Stimulated activated CD8-positive, alpha-beta memory T cell treated with anti-CD3 and anti-CD28 coated beads, Interleukin-7, amount 100 ng/mL, for 4 hours (primary cell): ENCODE results near the gene MXRA5.
"Not testable (repeated sequence)": the region's sequence is repeated elsewhere in the genome, so short reads cannot be mapped to it uniquely, and the experiment has no call there.

Source experiments
- DNase-seq, 2 donors: peaks; one replicate each; pipeline ENCODE4 v3.0.0-alpha.2; 2020; ENCODE audit warnings: low read depth in 2 of 2

Gene MXRA5, protein sequence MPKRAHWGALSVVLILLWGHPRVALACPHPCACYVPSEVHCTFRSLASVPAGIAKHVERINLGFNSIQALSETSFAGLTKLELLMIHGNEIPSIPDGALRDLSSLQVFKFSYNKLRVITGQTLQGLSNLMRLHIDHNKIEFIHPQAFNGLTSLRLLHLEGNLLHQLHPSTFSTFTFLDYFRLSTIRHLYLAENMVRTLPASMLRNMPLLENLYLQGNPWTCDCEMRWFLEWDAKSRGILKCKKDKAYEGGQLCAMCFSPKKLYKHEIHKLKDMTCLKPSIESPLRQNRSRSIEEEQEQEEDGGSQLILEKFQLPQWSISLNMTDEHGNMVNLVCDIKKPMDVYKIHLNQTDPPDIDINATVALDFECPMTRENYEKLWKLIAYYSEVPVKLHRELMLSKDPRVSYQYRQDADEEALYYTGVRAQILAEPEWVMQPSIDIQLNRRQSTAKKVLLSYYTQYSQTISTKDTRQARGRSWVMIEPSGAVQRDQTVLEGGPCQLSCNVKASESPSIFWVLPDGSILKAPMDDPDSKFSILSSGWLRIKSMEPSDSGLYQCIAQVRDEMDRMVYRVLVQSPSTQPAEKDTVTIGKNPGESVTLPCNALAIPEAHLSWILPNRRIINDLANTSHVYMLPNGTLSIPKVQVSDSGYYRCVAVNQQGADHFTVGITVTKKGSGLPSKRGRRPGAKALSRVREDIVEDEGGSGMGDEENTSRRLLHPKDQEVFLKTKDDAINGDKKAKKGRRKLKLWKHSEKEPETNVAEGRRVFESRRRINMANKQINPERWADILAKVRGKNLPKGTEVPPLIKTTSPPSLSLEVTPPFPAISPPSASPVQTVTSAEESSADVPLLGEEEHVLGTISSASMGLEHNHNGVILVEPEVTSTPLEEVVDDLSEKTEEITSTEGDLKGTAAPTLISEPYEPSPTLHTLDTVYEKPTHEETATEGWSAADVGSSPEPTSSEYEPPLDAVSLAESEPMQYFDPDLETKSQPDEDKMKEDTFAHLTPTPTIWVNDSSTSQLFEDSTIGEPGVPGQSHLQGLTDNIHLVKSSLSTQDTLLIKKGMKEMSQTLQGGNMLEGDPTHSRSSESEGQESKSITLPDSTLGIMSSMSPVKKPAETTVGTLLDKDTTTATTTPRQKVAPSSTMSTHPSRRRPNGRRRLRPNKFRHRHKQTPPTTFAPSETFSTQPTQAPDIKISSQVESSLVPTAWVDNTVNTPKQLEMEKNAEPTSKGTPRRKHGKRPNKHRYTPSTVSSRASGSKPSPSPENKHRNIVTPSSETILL (N-terminal part only)

DNA sequence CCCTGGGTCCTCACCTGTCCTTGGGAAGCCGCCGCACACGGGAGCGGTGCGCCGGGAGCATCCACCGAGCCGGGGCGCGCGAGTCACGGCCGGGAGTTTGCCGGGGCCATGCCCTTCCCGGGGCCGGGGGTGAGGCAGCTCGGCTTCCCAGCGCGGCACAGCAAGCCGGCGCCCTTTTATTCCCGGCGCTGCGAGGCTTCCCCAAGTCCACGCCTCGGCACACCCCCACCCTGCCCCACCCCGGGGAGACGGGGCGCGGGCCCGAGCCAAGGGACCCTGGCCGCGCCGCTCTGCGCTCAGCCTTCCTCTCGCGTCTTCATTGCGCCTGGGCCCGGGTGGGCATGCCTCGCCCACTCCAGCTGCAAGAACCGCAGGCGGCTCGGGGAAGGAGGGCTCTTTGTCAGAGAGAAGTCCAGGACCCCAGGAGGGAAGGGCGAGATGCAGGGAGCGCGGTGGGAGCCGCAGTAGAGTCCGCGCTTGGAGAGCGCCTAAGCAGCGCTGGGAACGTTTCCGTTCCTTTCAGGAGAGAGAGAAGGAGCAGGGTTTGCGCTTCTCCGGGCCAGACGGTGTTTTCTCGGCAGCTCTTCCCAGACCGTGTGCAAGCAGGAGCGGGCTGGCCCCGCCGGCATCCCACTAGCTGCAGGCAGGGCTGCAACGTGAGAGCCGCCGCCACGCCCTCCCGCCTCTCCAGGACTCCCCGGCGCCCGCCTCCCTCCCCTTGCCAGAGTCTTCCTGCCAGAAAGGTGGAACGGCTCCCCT, at the start of gene MXRA5:
Gene MXRA5, minus strand, starts transcription at position 152 of the 759 bp plus-strand sequence. CDS start 2,819 bp downstream, outside the sequence.
- DNase-seq = no peak

DNA sequence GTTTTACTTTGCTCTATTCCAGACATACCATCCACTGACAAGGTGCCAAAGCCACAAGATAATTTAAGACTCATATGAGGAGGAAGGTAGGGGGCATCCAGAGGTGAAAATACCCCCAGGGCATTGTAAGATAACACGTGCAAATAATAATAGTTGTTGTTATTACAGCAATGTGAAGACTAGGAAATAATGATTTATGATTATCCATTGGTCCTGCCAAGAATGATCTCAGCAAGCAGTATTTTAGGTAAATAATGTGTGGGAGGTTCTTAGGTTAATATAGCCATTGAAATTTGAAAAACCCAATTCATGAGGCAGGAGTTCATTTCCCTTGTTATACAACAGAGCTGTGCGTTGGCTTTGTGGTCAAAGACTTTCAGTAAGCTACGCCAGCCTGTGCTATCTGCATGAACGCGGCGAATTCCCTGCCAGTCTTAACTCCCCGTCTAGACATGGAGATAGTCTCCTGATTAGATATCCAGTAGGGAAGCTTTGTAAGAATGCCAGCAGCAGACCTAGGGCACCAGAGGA, 47.2 kb upstream of the MXRA5 start:
- DNase-seq = no peak

DNA sequence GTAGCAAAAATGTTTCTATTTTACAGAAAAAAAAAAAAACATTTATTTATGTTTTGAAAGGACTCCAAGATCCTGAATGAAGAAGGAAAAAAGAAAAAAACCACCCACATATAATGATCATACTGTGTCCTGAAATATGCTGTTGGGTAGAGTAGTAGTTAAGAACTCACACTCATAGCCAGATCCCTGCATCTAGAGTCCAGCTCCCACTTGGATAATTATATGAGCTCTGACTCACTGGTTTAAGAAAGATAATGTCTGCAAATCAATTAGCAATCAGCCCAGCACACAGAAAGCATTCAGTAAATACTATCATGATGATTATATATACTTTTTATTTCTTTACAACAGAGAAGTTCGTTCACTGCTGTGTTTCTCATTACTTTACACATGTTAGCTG, 46.7 kb upstream of the MXRA5 start:
- DNase-seq = no peak

DNA sequence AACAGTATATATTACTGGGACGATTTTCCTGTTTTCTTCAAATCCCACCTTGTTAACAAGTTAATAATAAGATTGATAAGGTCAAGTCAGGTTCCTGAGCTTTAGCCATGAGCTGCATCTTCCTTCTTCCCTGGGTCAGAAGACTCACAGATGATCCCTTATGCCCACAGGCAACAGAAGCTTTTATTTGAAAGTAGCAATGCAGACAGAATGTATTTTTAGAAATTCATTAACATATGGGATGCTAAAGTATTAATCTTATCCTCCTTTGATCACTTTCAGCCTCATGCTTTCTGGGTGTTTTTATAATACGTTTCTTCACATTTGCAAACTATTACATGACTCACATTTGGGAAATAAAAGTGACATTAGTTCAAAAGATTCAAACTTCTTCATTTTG, 42.0 kb upstream of the MXRA5 start:
- no peak for DNase-seq

DNA sequence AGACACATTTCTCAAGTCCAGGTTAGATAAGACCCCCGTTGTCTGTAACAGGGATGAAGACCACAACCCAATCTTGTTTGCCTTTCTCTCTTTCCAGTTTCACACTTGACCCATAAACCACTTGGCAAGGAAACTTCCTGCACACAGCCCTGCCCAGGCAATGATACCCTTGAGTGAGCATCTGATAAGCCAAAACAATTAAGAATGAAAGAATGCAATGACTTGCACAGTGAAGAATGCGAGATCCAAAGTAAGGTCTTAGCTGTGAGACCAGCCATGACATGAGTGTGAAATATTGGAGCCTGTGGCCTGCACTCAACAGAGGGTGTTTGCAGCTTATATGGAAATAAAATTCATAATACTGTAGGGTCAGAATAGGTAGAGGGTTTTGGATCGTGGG, 37.9 kb upstream of the MXRA5 start:
- DNase-seq = no peak

DNA sequence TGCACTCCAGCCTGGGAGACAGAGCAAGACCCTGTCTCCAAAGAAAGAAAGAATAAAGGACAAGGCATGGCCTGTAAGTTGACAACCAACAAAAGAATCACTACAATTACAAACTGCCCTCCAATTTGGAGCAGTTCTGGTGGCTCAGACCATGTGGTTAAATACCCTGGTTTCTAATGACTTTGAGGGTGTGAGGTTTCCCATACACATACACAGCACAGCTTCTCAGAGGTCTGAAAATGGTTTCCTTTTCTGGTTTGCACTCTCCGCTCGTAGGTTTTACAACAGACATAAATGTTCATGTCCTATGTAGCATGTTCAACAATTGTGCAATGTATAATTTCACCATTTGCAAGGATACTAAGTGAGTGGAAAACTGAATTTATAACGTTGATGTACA, 34.2 kb upstream of the MXRA5 start:
- no peak for DNase-seq

DNA sequence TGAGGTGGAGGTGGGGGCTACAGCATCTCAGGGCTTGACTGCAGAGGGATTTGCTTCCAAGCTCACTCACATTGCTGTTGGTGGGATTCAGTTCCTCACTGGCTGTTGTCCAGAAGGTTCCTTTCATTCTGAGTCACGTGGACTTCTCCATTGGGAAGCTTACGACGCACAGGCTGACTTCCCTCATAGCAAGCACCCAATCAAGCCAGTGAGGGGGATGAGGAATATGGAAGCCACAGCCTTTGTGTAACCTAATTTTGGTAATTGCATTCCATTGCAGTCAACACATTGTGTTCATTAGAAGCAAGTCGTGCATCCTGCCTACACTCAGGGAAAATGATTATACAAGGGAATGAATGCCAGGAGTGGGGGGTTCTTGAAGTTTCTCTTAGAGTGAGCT, 32.7 kb upstream of the MXRA5 start:
- DNase-seq = no peak

DNA sequence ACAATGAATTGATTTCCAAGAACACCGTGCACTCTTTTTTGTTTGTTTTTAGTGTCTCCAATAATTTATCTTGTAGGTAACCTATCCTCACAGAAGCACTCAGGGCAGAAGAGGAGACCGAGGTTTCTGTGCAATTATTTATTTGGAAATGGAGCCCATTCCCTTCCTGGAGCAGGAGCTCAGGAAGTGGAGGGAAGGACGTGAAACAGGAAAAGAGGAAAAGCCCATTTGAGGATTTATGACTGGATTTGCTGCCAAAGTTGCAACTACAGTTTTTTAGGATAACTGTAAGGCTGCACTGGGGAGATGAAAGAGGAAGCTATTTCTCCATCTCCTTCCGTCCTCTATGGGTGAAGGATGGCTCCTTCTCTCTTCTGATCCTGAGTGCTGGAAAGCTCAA, 31.7 kb upstream of the MXRA5 start:
- no peak for DNase-seq

DNA sequence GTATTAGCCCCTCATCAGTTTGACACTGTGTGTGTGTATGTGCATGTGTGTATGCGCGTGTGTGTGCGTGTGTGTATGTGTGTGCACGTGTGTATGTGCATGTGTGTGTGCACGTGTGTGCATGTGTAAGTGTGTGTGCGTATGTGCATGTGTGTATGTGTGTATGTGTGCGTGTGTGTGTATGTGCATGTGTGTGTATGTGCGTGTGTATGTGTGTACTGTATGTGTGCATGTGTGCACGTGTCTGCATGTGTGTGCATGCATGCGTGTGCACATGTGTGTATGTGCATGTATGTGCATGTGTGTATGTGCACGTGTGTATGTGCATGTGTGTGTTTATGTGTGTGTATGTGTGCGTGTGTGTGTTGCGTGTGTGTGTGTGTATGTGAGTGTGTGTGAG, 31.1 kb upstream of the MXRA5 start:
- no peak for DNase-seq

DNA sequence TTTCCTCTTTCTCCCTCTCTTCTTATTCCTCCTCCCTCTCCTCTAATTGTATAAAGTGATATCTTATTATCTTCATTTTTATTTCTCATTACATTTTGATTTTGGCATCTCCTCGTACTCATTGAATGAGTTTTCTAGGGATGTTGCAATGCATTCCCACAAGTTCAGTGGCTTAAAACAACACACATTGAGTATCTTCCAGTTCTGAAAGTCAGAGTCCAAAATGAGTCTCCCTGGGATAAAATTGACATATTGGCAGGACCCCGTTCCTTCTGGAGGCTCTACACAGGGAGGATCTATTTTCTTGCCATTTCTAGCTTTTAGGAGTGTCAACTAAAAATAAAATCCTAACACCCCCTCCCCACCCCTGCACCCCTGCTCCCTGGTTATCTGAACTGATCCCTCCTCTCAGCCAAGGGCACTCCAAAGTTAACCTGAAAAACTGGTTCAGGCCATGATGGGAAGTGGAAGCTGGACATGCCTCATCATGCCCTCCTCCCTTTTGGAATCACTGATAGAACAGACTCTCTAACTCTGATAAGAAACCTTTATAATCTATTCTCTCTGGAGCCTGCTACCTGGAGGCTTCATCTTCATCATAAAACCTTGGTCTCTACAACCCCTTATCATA, 29.5 kb upstream of the MXRA5 start:
- not testable (repeated sequence) for DNase-seq

DNA sequence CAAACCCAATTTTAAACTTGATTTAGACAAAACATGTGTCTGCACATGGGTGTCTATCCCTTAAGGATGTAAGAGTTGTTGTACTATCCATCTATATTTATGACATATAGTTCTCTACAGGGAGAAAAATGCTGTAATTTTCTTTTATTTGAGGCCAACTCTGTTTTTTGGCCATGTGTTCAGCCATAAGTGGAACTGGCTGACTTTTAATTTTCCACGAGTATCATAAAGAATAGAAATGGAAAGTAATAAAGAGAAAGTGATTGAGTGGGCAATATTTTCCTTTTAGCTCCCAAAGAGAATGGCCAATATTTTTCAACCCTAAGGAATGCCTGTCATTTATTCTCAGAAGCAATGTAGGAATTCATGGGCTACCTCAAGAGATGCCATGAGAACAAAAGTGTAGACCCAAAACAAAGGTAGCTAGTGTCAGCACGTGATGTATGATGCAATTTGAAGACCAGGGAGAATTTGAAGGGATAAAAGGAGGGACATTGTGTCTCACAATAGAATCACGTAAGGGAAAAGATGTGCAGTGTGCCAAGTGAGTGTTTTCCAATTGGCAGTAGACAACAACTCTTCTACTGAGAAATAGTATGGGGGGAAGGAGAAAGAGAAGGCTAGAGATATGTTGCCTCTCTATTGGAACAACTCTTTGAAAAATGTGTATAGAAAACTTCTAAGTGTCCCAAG, 27.8 kb upstream of the MXRA5 start:
- no peak for DNase-seq

DNA sequence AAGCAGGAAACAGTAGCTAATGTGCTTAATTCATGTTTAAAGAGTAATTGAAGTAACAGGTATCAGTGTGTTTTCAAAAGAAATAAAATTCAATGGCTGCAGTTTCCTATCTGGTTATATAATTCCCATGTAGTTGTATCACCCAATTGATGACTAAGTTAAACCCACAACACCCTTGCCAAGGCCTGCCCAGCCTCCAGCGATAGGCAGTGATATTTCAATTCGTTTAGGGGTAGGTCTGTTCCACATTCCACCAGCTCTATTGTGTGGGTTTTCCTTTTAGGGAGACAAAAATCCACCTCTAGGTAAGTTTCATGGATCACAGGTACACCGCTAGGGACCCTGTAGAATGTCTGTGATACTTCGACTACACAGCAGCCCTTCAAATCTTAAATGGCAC, 24.7 kb upstream of the MXRA5 start:
- no peak for DNase-seq

DNA sequence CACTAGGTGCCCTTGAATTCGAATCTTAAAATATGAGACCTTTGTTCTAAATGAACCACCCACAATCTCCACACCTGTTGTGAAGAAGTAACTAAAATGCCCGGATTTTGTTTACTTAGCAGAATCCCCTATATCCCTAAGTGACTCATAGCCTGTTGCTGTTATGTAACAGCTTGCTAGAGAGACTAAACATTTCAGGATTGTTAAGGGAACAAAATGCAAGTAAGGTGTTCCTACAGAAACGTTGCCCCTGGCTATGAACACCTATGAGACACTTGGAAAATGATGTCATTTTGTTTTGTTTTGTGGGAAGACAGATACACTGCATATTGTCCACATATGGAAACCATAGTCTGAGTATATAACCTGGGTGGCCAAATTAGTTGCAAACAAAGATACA, 24.2 kb upstream of the MXRA5 start:
- DNase-seq = no peak

DNA sequence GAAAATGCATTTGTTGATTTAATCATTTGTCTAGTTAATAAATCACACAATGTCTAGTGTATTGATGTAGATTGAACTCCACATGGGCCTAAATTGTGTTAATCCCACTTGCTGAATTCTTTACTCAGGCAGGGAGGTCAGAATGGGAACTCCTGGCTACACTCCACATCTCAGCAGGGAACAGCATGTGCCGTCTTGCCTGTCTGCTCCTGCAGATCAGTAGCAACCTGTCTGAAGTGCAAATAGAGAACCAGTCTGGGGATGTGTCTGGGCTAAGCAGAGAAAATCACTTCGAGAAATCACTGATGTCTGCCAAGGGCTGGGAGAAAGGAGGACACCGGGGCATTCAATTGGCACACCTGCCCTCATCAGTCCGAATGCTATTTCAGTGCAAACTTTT, 16.5 kb upstream of the MXRA5 start:
- DNase-seq = no peak

DNA sequence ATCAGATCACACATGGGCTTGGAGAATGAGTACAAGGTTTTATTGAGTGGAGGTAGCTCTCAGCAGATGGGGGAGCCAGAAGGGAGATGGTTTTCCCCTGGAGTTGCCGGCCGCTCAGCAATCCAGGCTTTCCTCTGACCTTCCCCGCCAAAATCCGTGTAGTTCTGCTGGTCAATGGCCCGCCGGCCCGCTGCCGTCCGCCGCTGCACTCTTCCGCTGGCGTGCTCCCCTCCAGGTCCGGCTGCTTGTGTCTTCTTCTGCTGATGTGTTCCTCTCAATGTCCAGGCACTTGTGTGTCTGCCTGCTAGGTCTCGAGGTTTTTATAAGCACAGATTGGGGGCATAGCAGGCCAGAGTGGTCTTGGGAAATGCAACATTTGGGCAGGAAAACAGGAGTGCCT, 14.4 kb upstream of the MXRA5 start:
- DNase-seq = no peak

DNA sequence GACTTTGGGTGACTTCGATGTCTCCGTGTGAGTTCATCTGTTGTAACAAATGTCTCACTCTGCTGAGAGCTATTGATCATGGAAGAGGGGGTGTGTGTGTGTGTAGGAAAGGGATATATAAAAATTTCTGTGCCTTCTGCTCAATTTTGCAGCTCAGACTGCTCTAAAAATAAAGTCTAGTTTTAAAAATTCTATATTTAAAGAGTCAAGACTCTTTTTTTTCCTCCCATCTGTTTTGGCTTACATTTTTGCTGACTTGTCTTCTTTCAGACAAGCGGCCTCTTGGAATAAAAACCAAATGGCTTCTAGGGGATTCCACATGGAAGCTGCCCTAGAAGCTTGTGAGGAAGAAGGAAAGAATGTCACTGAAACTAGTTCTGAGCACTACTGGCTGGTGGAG, 6.3 kb upstream of the MXRA5 start:
- not testable (repeated sequence) for DNase-seq

DNA sequence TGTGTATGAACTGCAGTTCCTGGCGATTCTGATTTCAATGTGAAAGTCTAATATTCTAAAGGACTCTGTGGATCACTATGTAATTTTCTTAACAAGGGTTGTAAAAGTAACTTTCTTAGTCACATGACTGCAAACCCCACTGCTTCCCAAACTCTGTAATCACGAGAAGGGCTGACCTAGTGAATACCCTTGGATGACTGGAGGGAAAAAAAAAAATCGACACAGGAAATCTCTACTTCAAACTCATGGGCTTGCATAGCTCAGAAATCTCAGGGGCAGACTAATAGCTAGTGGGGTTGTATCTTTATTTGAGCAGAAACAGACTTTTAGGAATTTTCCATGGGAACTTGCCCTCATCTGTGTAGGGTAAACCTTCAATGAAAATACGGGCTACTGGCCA, 4.8 kb upstream of the MXRA5 start:
- no peak for DNase-seq

DNA sequence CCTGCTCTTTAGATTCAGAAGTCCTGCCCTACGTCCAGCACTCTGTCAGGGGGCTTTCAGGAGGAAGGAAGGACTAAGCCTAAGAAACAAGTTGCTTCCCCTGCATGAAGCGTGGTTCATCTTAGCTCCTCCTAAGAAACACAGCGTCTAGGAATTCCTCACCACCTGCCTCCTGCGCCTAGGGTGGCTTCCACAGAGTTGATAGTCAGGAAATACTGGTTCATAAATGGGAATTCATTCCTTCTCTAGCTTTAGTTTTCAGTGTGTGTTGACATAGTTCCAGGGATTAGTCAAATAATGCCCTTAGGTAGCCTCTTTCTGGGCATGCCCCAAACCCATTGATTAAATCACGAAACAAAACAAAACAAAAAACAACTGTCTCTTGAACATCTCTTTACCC, 1.7 kb upstream of the MXRA5 start:
- DNase-seq = no peak

DNA sequence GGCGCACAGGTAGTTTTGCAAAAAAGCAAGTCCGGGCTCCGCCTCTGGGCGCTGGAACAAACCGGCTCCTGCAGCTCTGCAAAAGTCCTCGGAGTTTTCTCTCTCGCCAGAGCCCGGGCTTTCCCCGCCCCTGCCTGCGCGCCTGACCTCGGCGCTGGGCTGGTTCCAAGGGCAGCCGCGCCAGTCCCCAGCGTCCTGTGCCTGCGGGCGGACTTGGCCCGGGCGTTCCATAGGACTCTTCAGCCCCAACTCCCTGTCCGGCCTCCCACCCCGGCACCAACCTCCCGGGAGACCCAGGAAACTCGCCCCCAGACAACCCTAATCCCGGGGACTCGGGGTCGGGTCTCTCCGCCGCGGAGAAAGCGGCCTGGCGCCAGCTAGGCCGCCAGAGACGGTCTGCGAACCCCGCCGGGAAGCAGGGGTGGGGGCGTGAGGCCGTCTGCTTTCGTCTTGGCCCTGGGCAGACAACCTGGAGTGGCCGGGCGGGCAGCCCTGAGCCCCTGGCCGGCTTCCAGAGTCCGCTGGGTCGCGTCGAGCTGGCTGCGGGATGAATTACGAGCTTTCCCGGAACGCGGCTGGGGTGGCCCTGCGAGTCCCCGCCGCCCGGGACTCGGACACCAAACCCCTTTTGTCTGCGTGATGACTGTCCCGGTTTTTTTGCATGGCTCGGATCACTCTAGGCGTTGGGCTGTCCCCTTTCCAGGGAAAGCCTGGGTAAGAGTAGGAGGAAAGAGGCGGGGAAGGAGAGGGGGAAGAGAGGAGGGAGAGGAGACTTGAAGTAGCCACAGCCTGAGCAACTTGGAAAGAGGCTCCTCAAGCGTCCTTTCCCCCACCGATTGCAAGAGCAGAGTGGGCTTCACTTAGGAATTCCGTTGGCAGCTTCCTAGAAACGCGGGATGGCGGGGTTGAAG, 916 bp downstream of the MXRA5 start:
- no peak for DNase-seq
